OCI-LY1 (cell line): ENCODE data around the gene PLIN4.
A peak's percentile ranks its signal among the peaks of the same experiment; 100 is the strongest.

Experiments used
- H2AFZ ChIP-seq: fragments of 200-600 bp; sonication (generic), shearing (Covaris generic); 2 replicates; pipeline ENCODE4 v1.6.0; 2014; ENCODE audit warnings: antibody characterized with exemption, mild to moderate bottlenecking, low read length
- H3F3A ChIP-seq: fragments of 200-600 bp; sonication (generic), shearing (Covaris generic); 2 replicates; pipeline ENCODE4 v1.6.0; 2014; ENCODE audit warnings: mild to moderate bottlenecking, antibody characterized with exemption, low read length, moderate library complexity; ENCODE audit not compliant: insufficient read depth
- H3K27ac ChIP-seq: fragments of 200-600 bp; sonication (generic); 2 replicates; pipeline ENCODE4 v1.5.1; 2014; ENCODE audit warnings: low read length, mixed run types, mild to moderate bottlenecking, low read depth; ENCODE audit not compliant: poor library complexity, severe bottlenecking
- H3K27me3 ChIP-seq: fragments of 200-600 bp; sonication (generic); 2 replicates; pipeline ENCODE4 v1.6.0; 2014; ENCODE audit warnings: antibody characterized with exemption, mild to moderate bottlenecking, low read length, moderate library complexity; ENCODE audit not compliant: insufficient read depth
- H3K36me3 ChIP-seq: fragments of 200-600 bp; sonication (generic); 2 replicates; pipeline ENCODE4 v1.6.1; 2014; ENCODE audit warnings: mild to moderate bottlenecking, antibody characterized with exemption, low read length, moderate library complexity, mixed read lengths; ENCODE audit not compliant: insufficient read depth
- H3K4me1 ChIP-seq: fragments of 200-600 bp; sonication (generic); 2 replicates; pipeline ENCODE4 v1.5.1; 2014; ENCODE audit warnings: mild to moderate bottlenecking, low read length, moderate library complexity; ENCODE audit not compliant: insufficient read depth, severe bottlenecking
- H3K4me2 ChIP-seq: fragments of 200-600 bp; sonication (generic), shearing (Covaris generic); 2 replicates; pipeline ENCODE4 v1.6.1; 2014; ENCODE audit warnings: low read length
- H3K4me3 ChIP-seq: fragments of 200-600 bp; sonication (generic); 2 replicates; pipeline ENCODE4 v1.5.1; 2014; ENCODE audit warnings: low read length, low read depth, mild to moderate bottlenecking, mixed read lengths; ENCODE audit not compliant: poor library complexity, severe bottlenecking
- H3K79me2 ChIP-seq: fragments of 200-600 bp; shearing (Covaris generic); 2 replicates; pipeline ENCODE4 v1.6.1; 2016; ENCODE audit warnings: mixed run types, low read length, mixed read lengths; ENCODE audit not compliant: insufficient read depth
- H3K9ac ChIP-seq: fragments of 200-600 bp; sonication (generic), shearing (Covaris generic); 2 replicates; pipeline ENCODE4 v1.6.1; 2014; ENCODE audit warnings: mild to moderate bottlenecking, low read length, mixed read lengths
- H3K9me2 ChIP-seq: fragments of 200-600 bp; sonication (generic), shearing (Covaris generic); 2 replicates; pipeline ENCODE4 v1.6.1; 2014; ENCODE audit warnings: low read depth, mild to moderate bottlenecking, low read length, mixed read lengths
- H3K9me3 ChIP-seq: fragments of 200-600 bp; shearing (Covaris generic); 2 replicates; pipeline ENCODE4 v1.6.1; 2014; ENCODE audit warnings: low read length, mixed read lengths
- H4K20me1 ChIP-seq: fragments of 200-600 bp; sonication (generic), shearing (Covaris generic); 2 replicates; pipeline ENCODE4 v1.6.0; 2016; ENCODE audit warnings: mild to moderate bottlenecking, low read length; ENCODE audit not compliant: insufficient read depth
- EZH2 ChIP-seq: fragments of 200-600 bp; sonication (generic), shearing (Covaris generic); IDR thresholded peaks from 2 replicates; pipeline ENCODE4 v1.8.0; 2017; ENCODE audit warnings: borderline replicate concordance, mixed run types, mild to moderate bottlenecking, antibody characterized with exemption, low read length, moderate library complexity, mixed read lengths
- TF ChIP-seq, protein P1 (sequence below): fragments of 200-600 bp; sonication (generic), shearing (Covaris generic); IDR thresholded peaks from 2 replicates; pipeline ENCODE4 v1.5.1; 2017; ENCODE audit warnings: mild to moderate bottlenecking, antibody characterized with exemption, low read length, moderate library complexity, mixed read lengths

Gene PLIN4

DNA sequence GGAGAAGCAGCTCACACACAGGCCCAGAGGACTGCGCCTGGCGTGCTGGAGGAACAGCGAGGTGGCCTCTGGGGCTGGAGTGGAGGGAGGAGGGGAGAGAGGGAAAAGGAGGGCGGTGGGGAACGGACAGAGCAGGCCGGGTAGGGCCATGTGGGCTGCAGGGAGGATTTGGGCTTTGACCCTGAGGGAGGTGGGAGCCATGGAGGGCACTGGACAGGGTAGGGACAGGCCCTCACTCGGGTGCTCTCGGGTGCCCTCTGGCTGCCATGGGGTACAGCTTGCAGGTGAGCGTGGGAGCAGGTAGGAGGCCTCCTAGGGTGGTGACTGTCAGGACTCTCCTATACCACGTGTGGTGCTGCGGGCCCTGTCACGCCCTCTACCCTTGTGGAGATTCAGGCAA lies 22.8 kb downstream of the PLIN4 start:
- H3K4me3 ChIP-seq = no peak overlapping the region
- no peaks in the 10 kb centered on the region for H3K9me2 ChIP-seq
- H3K79me2 ChIP-seq = no peaks in the 10 kb centered on the region
- no peak overlapping the region for H2AFZ ChIP-seq
- TF ChIP-seq EZH2 = no peak
- TF ChIP-seq, protein P1, sequence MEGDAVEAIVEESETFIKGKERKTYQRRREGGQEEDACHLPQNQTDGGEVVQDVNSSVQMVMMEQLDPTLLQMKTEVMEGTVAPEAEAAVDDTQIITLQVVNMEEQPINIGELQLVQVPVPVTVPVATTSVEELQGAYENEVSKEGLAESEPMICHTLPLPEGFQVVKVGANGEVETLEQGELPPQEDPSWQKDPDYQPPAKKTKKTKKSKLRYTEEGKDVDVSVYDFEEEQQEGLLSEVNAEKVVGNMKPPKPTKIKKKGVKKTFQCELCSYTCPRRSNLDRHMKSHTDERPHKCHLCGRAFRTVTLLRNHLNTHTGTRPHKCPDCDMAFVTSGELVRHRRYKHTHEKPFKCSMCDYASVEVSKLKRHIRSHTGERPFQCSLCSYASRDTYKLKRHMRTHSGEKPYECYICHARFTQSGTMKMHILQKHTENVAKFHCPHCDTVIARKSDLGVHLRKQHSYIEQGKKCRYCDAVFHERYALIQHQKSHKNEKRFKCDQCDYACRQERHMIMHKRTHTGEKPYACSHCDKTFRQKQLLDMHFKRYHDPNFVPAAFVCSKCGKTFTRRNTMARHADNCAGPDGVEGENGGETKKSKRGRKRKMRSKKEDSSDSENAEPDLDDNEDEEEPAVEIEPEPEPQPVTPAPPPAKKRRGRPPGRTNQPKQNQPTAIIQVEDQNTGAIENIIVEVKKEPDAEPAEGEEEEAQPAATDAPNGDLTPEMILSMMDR = peak; percentile 65
- H3K9ac ChIP-seq = no peak overlapping the region
- no peaks in the 10 kb centered on the region for H3K9me3 ChIP-seq
- H3K36me3 ChIP-seq = peaks cover 62% of the 10 kb centered on the region
- H3K27me3 ChIP-seq = no peaks in the 10 kb centered on the region
- no peaks in the 10 kb centered on the region for H4K20me1 ChIP-seq
- no peaks in the 10 kb centered on the region for H3K4me1 ChIP-seq
- no peaks in the 10 kb centered on the region for H3F3A ChIP-seq
- H3K27ac ChIP-seq = no peak overlapping the region
- H3K4me2 ChIP-seq = no peak overlapping the region

DNA sequence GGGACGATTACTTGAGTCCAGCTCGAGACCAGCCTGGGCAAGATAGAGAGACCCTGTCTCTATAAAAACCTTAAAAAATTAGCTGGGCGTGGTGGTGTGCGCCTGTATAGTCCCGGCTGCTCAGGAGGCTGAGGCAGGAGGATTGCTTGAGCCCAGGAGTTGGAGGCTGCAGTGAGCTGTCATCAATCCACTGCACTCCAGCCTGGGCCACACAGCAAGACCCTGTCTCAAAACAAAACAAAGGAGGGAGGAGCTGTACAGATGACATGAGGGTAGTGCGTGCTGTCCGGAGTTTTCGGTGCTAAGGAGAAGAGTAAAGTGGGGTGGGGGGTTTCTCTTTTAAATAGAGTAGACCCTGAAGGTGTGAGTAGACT lies 23.6 kb downstream of the PLIN4 start:
- H3K27me3 ChIP-seq = no peaks in the 10 kb centered on the region
- no peaks in the 10 kb centered on the region for H3K9me3 ChIP-seq
- no peak overlapping the region for H3K9ac ChIP-seq
- peaks cover 70% of the 10 kb centered on the region for H3K36me3 ChIP-seq
- H3K4me1 ChIP-seq = no peaks in the 10 kb centered on the region
- no peak for TF ChIP-seq EZH2
- TF ChIP-seq, protein P1 = no peak
- no peaks in the 10 kb centered on the region for H4K20me1 ChIP-seq
- no peaks in the 10 kb centered on the region for H3K79me2 ChIP-seq
- no peak overlapping the region for H2AFZ ChIP-seq
- H3K4me3 ChIP-seq = no peak overlapping the region
- H3F3A ChIP-seq = no peaks in the 10 kb centered on the region
- no peak overlapping the region for H3K4me2 ChIP-seq
- no peaks in the 10 kb centered on the region for H3K9me2 ChIP-seq
- H3K27ac ChIP-seq = no peak overlapping the region

DNA sequence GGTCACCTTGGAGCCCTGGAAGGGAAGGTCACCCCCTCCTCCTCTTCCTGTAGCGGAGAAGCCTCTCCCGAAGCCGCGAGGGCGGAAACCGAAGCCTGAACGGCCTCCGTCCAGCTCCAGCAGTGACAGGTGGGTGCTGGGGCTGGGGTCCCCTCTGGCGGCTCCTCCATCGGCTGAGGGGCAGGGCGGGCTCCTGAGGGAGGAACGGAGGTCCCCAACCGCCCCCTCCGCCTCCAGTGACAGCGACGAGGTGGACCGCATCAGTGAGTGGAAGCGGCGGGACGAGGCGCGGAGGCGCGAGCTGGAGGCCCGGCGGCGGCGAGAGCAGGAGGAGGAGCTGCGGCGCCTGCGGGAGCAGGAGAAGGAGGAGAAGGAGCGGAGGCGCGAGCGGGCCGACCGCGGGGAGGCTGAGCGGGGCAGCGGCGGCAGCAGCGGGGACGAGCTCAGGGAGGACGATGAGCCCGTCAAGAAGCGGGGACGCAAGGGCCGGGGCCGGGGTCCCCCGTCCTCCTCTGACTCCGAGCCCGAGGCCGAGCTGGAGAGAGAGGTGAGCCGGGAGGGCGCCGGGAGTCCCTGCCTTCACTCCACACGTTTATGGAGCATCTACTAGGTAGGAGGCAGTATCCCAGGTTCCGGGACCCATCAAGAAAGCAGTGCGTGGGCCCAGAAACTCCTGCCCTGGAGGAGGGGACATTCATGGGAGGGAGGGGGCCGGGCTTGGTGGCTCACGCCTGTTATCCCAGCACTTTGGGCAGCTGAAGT lies 24.2 kb downstream of the PLIN4 start:
- Histone ChIP-seq H3K36me3 (peaks cover 73% of the 10 kb centered on the region), H4K20me1 (no peaks in the 10 kb centered on the region), H3K9me2 (no peaks in the 10 kb centered on the region), H3F3A (no peaks in the 10 kb centered on the region), H3K79me2 (no peaks in the 10 kb centered on the region), H3K27me3 (no peaks in the 10 kb centered on the region), H3K9me3 (no peaks in the 10 kb centered on the region), H3K4me2 (no peak overlapping the region), H2AFZ (no peak overlapping the region), H3K4me3 (no peak overlapping the region), H3K9ac (no peak overlapping the region), H3K4me1 (no peaks in the 10 kb centered on the region), H3K27ac (no peak overlapping the region)
- TF ChIP-seq, protein P1 = no peak
- no peak for TF ChIP-seq EZH2
